ENCODE results near the gene RSBN1L.

RSBN1L gene

DNA sequence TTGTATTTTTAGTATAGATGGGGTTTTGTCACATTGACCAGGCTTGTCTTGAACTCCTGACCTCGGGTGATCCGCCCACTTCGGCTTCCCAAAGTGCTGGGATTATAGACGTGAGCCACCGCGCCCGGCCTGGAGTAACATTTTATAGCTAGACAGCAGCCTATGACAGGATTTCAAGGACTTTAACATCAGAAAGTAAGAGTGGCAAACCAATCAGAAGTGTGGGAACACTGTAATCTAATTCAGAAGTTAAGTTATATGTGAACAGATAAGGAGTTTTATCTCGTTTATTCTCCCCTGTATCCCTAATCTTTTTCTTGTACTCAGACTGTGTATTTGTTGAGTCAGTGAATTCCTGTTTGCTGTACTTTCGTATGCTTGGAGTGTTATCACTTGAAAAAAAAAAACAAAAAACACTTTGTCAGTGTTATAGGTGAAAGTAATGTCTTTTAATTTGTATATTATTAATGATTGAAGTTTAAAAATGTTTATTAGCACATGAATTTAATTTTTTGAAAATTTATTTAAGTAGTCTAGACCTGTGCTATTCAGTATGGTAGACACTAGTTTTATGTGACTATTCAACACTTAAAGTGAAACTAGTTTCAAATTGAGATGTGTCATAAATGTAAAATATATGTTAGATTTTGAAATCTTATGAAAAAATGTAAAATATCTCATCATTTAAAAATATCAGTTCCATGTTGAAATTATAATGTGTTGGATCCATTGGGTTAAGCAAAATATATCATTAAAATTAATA is 38.6 kb downstream of the RSBN1L start:
- DNase-seq: no peak

DNA sequence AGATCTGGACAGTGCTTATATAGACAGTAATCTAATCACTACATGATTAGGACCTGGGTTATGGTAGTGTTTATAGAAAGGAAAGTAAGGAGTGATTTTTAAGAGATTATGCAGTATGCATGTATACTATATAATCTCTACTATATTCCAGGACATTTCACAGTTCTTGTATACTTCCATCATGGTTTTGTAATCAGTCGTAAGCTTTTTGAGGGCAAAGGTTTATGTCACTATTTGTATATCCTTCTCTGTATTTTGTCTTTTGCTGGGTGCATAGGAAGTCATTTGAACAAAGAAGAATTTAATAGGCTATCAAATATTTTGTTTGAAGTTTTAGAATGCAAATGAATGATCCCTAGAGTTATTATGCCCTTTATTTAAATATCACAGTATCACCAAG is 39.2 kb downstream of the RSBN1L start:
- no peak for DNase-seq

DNA sequence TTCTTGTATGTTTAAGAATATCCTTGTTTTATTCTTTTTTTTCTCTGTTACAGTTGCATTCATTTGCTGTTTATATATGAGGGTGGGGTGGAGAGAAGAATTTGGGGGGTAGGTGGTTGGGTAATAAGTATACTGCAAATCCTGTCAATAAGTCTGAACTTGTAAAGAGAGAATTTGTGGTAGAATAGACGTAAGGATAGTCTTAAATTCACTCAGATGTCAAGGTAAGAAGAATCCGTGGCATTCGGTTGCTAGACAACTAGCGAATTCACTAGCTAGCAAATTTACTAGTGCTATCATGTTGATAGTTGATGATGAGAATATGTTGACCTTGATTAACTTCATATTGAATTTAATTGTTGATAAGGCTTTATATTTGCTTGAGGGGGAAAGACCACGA is 40.7 kb downstream of the RSBN1L start:
- DNase-seq: no peak

DNA sequence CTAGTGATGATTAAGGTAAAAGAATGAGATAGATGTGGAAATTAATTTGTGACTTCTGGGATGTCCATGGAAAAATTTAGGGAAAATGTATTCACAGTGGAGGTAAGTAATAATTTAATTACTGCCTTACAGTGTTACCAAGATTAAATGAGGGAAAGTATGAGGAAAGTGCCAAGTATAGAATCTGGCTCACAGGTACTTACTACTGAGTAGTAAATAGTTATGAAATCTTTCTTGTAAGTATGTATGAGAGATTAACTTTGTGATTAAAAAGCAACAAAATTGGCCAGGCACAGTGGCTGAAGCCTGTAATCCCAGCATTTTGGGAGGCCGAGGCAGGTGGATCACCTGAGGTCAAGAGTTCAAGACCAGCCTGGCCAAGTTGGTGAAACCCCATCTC is 42.1 kb downstream of the RSBN1L start:
- DNase-seq: no peak

DNA sequence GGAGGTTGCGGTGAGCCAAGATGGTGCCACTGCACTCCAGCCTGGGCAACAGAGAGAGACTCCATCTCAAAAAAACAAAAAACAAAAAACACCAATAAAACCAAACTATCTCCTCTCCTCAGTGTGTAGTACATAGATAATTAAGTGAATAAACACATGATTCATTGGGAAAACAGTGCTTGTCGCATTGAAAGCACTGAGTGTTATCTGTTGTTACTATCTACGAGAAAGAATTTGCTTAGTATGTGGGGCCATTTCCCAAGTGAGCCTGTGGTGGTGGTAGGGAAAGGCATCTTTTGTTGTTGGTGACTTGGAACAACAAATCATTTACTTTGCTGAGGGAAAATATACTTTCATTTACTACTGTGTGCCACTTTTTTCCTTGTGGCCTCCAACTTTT is 42.6 kb downstream of the RSBN1L start:
- no peak for DNase-seq

DNA sequence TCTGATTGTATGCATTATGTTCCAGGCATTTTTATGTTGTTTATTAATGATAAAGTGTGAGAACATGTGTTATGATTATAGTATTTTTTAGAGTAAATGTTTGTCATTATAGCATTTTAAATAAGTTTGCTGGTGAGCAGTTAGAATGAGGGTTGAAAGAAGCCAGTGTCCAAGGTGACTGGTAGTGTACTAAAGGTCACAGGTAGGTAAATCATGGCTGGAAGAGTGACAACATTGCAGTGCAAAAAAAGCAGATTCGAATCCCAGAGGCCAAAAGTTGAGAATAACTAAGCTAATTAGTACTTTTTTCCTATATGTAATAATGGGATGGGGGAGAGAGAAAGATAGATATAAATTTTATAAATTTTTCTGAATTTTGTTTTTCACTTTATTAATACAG is 44.0 kb downstream of the RSBN1L start:
- DNase-seq: no peak

DNA sequence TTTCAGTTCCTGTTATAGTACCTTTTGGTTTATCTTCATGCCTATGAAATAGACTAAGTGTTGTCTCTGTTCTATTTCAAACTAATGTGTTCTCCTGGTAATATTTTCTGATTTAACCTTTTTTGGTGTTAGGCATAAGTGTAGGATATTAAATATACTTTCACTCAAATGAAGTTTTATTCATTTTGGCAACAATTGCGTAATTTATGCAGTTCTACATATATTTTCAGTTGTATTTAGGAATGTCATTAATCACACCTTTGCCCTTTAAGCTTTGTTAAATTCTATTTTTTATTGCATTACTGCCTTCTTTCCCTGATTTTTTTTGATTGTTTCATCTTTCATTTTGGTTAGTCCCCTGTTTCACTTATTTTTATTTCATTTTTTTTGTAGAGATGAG is 47.3 kb downstream of the RSBN1L start:
- DNase-seq: no peak

DNA sequence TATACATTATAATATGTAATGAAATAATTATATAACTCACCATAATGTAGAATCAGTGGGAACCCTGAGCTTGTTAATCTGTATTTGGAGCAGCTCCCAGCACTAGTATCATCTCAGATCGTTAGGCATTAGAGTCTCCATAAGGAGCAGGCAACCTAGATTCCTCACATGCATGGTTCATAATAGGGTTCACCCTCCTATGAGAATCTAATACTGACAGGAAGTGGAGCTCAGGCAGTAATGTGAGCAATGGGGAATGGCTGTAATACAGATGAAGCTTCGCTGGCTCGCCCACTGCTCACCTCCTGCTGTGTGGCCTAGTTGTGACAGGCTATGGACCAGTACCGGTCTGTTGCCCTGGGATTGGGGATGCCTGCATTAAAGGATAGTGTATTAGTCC is 49.5 kb downstream of the RSBN1L start:
- DNase-seq: no peak

DNA sequence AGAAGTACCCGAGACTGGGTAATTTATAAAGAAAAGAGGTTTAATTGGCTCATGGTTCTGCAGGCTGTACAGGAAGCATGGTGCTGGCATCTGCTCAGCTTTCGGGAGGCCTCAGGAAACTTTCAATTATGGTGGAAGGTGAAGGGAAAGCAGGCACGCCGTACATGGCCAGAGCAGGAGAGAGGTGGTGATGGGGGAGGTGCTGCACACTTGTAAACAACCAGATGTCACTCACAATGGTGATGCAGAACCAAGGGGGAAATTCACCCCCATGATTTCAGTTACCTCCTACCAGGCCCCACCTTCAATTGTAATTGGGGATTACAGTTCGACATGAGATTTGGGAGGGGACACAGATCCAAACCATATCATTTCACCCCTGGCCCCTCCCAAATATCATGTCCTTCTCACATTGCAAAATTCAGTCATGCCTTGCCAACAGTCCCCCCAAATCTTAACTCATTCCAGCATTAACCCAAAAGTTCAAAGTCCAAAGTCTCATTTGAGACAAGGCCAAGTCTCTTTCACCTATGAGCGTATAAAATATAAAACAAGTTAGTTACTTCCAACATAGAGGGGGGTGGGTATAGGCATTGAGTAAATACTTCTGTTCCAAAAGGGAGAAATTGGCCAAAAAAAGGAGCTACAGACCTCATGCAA is 50.0 kb downstream of the RSBN1L start:
- no peak for DNase-seq

DNA sequence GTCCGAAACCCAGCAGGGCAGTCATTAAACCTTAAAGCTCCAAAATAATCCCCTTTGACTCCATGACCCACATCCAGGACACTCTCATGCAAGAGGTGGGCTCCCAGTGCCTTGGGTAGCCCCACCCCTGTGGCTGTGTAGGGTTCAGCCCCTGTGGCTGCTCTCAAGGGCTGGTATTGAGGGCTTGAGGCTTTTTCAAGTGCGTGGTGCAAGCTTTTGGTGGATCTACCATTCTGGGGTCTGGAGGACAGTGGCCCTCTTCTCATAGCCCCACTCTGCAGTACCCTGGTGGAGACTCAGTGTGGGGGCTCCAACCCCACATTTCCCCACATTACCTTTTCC is 50.5 kb downstream of the RSBN1L start:
- no peak for DNase-seq

DNA sequence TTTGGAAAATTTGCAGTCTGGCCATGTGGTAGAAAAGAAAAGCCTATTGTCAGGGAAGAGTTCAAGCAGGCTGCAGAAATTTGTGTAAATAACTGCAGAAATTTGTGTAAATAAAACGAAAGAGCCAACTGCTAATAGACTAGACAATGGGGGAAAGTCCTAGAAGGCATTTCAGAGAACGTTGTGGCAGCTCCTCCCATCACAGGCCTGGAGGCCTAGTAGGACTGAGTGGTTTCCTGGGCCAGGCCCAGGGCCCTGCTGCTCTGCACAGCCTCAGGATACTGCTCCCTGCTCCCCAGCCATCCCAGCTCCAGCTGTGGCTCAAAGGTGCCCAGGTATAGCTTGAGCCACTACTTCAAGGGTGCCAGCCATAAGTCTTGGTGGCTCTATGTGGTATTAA is 50.9 kb downstream of the RSBN1L start:
- DNase-seq: no peak

DNA sequence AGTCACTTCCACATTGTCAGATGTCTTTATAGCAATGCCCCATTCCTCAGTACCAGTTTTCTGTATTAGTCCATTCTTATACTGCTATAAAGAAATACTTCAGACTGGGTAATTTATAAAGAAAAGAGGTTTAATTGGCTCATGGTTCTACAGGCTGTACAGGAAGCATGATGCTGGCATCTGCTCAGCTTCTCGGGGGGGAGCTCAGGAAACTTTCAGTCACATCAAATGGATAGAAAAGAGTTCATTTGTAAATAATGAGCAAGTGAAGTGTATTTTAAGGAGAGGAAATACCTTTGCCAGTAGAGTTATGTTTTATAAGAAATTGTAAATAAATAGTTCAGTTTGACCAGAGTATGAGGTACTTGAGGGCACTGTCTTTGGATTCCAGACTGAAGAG is 51.5 kb downstream of the RSBN1L start:
- no peak for DNase-seq

DNA sequence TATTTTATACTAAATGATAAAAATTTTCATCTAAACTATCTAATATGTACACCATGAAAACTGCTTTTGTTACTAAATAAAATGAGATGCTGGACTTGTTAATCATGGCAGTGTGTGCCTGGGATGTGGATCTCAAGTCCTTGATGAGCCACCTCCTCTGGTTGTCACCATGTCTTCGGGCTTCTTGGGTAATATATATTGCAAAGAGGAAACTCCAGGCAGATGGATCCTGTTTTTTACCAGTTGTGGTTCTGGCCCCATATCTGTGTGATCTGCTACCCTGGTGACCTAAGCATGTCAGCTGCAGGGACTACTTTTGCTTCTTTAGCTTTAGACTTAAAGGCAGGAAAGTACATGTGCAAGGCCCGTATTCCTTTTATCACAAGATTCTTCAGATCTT is 55.8 kb downstream of the RSBN1L start:
- no peak for DNase-seq

DNA sequence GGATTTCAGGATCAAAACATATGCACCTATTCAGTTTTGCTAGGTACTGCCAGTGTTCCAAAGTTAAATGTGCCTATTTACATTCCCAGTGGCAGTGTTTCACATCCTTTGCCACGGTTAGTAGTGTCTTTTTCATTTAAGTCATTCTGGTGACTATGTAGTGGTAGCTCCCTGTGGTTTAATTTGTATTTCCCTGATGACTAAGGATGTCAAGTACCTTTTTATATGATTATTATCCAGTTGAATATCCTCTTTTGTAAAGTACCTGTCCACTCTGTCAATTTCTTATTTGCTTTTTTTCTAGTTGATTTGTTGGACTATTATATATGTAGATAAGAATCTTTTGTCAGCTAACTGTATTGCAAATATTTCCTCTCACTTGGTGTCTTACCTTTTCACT is 56.9 kb downstream of the RSBN1L start:
- no peak for DNase-seq

DNA sequence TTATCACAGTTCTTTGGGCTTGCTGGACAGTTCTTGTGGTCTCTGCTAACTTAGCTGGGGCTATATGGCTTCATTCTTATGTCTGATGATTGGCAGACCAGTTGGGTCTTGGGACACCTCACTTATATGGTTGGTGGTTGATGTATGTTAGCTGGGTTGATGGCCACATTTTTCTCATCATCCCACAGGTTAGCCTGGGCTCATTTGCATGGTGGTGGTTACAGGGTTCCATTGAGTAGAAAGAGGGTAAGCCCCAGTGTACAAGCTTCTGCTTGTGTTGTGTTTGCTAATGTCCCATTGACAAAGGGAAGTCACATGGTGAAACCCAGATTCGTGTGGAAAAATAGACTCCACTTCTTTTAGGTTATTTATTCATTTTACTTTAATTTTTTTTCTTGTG is 61.3 kb downstream of the RSBN1L start:
- DNase-seq: peak; percentile 9

DNA sequence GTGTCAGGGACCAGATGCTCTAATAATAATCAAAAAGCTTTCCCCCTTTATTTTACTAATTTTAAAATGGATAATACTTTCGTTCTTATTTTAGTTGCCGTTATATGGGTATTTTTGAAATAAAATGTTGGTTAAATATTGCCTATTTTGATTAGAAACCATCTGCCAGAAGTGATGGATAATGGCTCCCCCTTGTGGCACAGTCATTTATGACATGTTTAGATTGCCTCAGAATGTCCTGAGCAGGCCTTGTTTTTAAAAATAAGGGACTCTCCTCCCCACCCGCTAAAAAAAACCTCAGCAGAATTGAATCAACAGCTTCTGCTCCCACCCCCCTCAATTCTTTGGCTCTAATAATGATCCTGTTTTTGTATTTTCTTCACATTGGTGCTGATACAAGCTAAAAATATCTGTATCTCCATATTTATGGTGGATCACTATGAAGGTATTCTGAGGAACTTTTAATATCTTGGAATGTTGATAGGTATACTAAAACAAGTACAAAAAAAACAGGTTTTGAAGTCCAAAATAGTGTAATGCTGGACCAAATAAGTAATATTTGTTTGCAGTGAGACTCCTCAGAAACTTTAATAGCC is 63.1 kb downstream of the RSBN1L start:
- DNase-seq: peak; percentile 82

DNA sequence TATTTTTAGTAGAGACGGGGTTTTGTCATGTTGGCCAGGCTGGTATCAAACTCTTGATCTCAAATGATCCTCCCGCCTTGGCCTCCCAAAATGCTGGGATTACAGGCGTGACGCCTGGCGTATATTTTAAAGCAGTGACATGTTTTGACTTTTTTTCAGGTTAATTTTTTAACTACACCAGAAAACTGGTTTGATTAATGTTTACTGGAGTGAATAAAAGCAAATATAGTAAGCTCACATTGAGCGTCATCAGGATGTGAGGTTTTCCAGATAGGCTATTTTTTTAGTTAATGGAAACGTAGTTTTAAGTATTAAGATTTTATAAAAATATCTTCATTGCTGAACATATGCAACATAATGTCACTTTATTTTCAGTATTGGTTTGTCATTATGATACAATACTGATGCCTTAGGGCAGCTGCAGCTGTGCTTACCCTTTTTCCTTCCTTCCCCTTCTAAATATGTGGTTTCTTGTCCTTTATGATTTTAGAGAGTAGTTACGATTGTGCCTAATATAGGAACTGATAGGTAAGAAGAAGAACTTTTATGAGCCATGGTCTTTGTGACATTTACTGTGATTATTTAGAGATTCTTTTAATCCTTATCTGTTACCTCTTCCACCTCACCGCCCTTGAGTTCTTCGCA is 64.7 kb downstream of the RSBN1L start:
- DNase-seq: no peak

DNA sequence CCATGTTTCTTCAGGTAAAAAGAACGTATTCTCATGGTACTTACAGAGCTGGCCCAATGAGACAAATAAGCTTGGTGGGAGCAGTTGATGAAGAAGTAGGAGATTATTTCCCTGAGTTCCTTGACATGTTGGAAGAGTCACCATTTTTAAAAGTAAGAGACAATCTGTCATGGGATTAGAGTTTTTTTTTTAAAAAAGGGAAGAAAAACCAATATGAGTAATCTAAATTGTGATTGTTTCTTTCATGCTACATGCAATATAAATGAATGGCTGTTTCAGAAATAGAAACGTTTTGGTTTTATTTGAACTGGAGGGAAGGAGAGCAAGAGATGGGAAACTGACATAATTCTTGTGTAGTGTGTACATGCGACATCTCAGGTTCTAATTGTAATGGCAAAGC is 69.2 kb downstream of the RSBN1L start:
- DNase-seq: no peak

DNA sequence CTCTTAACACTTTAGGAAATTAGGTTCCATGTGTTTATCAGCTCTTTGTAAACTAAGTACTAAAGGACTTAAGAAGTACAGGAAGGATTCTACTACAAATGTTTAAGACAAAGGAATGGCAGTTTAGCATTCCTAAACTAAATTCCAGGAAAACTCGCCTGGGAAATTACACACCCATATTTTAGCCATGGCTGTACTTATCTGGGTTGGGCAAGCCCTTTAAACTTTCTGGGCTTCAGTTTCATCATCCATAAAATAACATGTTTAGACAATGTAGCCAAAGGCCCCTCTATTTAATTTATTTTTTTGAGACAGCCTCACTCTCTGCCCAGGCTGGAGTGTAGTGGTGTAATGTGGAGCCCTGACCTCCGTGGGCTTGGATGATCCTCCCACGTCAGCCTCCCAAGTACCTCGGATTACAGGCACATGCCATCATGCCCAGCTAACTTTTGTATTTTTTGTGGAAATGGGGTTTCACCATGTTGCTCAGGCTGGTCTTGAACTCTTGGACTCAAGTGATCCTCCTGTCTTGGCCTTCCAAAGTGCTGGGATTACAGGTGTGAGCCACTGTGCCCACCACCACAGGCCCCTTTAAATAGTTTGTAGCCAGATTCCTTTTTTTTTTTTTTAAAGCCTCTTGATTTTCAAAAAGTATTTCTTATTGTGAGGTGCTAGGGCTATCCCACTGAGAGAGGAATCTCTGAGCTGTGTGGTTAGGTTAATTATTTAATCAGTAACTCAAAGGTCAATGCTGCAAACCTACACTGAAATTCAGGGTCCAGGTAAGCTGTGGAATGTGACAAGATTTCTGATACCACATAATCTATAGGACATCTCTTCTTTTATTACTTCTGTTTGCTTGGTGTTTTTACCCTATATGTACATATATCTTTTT is 69.9 kb downstream of the RSBN1L start:
- DNase-seq: no peak

DNA sequence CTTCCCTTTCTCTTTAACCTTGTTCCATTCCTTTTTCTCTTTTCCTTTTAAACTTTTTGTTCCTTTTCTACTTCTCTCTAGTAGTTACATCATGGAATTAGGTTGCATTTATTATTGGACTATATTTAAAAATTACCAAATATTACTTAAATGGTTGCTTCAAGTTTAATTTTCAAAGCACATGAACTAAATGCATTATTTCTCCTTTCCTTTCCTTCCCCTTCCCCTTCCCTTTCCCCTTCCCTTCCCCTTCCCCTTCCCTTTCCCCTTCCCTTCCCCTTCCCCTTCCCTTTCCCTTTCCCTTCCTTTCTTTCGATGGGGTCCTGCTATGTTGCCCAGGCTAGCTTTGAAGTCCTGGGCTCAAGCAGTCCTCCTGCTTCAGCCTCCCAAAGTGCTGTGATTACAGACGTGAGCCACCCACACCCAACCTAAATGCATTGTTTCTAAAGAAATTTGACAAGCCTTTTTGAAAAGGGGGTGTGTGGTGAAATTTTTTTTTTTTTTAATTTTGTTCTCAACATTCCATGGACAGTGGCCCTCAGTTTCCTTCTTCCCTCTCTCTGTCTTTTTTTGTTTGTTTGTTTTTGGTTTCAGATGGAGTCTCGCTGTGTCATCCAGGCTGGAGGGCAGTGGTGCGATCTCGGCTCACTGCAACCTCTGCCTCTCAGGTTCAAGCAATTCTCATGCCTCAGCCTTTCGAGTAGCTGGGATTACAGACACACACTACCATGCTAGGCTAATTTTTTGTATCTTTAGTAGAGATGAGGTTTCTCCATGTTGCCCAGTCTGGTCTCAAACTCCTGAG is 70.7 kb downstream of the RSBN1L start:
- DNase-seq: no peak

DNA sequence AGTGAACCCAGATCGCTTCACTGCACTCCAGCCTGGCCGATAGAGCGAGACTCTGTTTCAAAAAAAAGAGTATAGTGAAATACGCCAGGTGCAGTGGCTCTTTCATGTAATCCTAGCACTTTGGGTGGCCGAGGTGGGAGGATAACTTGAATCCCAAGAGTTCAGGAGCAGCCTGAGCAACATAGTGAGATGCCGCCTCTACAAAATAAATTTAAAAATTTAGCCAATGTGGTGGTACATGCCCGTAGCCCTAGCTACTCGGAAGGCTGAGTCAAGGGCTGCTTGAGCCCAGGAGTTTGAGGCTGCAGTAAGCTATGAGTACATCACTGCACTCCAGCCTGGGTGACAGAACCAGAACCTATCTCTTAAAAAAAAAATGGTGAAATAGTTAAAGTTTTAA is 74.1 kb downstream of the RSBN1L start:
- no peak for DNase-seq

DNA sequence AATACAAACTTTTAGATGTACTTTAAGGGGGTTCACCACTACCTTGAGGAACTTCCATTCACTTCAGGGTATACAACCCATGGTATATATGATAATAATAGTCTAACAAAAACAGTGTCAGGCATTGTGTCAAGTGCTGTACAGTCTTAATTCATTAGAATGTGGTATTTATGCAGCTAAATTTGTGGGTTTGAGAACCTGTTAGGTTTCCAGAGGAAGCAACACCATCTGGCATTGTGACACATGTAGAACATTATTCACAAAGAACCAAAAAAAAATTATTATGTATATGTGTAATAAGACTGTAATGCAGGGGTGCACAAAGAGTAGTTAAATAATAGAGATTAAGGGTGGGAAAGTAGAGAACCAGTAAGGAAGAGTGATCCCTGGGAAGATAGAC is 75.6 kb downstream of the RSBN1L start:
- no peak for DNase-seq

All from stimulated activated CD4-positive, alpha-beta T cell treated with anti-CD3 and anti-CD28 coated beads, Interleukin-4, amount 100 ng/mL, for 24 hours (primary cell).